ENCODE measurements around the gene TM9SF4. TPM values are rescaled to one million over a fixed set of nuclear protein-coding genes. Genes with fewer than 3 reads are reported as not detected.

TM9SF4 gene
- total and polyA plus RNA-seq, 2 of the 8 experiments (the other 6 are each of a cell fraction or from before 2014, with no cell fraction given): 38.4 to 68.7 TPM

DNA sequence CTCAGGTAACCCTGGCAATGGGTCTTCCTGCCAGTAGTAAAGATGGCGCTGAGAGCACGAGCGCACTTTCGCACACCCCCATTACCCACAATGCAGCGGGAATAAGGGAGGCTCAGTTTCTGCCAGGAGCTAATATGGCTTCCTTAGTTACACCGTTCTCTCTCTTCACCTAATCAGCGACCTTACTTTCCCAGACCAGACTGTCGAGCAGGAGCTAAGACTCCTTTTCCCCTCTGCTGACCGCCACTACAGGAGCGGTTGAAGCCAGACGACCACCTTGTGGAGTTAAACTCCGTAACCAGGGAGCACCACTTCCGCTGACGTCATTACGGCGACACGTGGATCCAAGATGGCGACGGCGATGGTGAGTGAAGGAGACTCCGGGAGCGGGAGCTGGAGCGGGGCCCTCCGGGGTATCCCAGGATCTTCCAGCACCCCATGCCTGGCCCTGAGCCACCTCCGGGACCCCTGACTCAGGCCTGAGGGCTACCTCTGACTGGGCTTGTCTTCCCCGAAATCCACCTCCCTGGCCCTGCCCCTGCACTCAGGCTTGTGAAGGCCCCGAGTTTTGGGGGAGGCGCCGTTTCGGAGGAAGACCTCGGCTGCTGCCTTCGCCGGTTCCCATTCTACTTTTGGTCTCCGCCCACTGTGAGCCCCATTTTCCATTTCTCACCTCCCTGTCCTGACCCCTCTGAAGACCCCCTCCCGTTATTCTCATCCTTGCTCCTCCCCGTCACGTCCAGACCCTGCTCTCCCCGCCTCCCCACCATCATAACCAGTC is at the start of gene TM9SF4 (continued):
- TF ChIP-seq SP4 (IDR thresholded peaks at IDR 0.05; ENCODE audit: low read length): no peak; the same call in 1 of the 2 replicates
- no peak for TF ChIP-seq EZH2 (IDR thresholded peaks at IDR 0.05; ENCODE audit: low read depth, low read length, severe bottlenecking)
- no peak for TF ChIP-seq KDM1A (IDR thresholded peaks at IDR 0.05; ENCODE audit: borderline replicate concordance, low read length)
- no peak for TF ChIP-seq EGR1 (IDR thresholded peaks at IDR 0.05; ENCODE audit: borderline replicate concordance, low read depth, low read length)

Data from H1 (cell line).